Stimulated activated CD4-positive, alpha-beta T cell treated with anti-CD3 and anti-CD28 coated beads, Interleukin-4, amount 100 ng/mL, for 48 hours (primary cell): Measurements from ENCODE around the gene ZFP91.
"Not testable (repeated sequence)": the region's sequence is repeated elsewhere in the genome, so short reads cannot be mapped to it uniquely, and the experiment has no call there.

ENCODE experiments used
- DNase-seq, 2 donors: peaks; one replicate each; pipeline ENCODE4 v3.0.0-alpha.2; 2020; ENCODE audit warnings: low read depth in 2 of 2

Gene ZFP91, protein sequence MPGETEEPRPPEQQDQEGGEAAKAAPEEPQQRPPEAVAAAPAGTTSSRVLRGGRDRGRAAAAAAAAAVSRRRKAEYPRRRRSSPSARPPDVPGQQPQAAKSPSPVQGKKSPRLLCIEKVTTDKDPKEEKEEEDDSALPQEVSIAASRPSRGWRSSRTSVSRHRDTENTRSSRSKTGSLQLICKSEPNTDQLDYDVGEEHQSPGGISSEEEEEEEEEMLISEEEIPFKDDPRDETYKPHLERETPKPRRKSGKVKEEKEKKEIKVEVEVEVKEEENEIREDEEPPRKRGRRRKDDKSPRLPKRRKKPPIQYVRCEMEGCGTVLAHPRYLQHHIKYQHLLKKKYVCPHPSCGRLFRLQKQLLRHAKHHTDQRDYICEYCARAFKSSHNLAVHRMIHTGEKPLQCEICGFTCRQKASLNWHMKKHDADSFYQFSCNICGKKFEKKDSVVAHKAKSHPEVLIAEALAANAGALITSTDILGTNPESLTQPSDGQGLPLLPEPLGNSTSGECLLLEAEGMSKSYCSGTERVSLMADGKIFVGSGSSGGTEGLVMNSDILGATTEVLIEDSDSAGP

DNA sequence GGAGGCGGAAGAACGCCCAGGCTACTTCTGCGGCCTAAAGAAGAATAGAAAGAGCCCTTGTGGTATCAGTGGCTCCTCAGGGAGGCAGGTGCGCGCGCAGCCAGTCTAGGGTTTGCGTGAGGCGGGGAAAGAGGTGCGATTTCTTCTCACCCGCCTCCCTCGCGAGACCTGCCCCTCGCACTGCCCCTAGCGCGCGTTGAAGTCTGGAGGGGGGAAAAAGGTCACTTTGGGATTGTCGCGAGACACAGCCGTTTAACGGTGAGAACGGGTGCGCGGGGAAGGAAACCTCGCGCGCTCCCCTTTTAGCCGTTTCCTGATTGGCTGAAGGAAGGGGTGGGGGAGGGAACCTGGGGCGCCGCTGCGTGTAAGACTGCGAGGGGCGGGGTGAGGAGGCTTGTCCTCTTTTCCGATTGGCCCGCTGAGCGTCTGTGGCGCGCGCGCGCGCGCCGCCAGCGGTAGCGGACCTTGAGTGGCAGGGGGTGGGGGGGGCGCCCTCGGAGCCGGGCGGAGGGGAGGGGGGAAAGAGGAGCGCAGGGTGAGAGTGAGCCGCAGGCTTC lies at the start of gene ZFP91:
TSS of gene ZFP91 (plus strand) at position 429 of the 557 bp plus-strand sequence. CDS start 219 bp downstream, outside the sequence.
- DNase-seq = peak; percentile 94 to 96

DNA sequence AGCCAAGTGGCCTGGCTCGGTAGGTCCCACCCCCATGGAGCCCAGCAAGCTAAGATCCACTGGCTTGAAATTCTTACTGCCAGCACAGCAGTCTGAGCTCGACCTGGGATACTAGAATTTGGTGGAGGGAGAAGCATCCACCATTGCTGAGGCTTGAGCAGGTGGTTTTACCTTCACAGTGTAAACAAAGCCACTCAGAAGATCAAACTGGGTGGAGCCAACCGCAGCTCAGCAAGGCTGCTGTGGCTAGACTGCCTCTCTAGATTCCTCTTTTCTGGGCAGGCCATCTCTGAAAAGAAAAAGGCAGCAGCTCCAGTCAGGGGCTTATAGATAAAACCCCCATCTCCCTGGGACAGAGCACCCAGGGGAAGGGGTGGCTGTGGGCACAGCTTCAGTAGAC lies 48.6 kb upstream of the ZFP91 start:
- DNase-seq = no peak

DNA sequence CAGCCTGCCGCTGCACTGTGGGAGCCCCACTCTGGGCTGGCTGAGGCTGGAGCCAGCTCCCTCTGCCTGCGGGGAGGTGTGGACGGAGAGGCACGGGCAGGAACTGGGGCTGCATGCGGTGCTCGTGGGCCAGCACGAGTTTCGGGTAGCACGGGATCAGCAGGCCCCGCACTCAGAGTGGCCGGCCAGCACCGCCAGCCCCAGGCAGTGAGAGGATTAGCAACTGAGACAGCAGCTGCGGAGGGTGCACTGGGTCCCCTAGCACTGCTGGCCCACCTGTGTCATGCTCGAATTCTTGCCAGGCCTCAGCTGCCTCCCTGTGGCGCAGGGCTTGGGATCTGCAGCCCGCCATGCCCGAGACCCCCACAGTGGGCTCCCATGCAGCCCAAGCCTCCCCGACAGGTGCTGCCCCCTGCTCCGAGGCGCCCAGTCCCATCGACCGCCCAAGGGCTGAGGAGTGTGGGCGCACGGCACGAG lies 47.0 kb upstream of the ZFP91 start:
- no peak for DNase-seq

DNA sequence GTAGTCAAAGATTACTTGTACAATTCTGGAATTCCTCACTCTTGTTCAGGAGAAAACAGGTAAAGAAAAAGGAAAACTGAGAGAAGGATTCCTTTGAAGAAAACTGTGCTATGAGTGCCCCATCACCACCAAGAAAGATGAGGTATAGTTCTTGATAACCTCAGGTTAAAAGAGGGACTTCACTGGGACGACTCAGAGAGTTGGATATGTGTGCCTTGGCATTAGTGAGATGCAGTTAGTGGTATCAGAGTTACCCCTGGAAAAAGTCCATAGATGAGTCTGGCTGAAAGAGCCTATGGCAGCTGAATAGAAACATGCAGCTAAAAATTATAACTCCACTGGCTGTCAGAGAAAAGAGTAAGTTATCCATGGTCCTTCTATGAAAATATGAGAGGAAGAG lies 32.0 kb upstream of the ZFP91 start:
- no peak for DNase-seq

DNA sequence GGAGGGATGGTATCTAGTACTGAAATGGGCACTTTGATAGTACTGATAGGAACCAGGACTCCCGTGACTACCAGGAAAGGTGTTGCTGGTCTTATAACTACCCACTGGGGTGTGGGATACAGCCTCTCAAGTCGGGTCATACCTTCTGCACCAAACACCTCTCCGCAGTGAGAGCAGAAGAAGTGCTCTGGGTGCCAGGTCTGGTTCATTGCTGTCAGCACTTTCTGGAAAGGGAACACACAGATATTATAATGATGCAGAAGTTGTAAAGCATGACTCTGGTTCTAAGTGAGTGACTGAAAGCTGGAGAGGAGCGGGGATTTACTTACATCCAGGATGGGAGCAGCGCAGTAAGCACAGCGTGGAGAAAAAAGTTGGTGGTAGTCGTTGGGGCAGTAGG lies 29.2 kb upstream of the ZFP91 start:
- DNase-seq = no peak

DNA sequence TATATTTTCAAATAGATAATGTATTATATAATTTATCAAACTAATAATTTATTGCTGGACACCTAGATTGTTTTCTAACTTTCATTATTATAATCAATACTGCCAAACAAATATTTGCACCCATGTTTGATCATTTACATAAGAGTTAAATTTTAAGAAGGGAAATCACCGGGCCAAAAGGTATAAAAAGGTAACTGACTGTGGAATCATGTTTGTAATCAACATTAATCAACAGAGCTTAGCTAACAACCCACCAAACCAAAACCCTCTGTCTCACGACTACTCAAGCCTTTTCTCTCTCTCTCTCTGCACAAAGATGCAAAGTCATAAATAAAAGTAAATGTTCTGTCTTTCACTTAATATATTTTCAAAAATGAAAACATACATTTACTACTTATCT lies 18.0 kb upstream of the ZFP91 start:
- DNase-seq = no peak

DNA sequence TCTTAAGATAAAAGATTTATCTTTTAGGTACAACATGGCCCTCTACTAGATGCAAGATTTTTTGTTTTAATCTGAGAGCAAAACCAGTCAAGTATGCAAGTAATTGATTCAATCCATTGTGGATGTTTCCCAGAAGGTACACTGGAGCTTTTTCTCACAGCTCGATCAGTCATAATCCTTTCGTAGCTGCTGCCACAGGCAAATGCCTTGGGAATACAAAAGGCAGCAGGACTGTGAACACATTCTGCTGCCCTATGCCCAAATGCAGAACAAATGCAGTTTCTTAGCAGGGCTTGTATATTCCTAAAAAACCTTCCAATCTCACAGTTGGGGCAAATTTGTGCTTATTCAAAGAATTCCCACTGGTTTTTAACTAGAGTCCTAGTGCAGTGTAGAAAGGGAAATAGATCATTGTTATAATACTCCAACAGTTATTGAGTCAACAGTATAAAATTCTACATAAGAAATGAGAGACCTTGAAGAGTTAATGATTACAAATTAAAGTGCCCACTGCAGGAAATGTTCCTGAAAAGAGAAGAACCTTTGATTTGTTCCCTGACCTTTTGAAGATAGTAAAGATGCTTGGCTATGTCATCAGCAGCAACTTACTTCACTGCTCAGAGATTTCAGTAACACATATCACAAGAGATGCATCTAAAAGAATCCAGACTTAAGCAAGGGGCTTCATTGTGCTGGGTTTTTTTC lies 17.3 kb upstream of the ZFP91 start:
- DNase-seq = no peak

DNA sequence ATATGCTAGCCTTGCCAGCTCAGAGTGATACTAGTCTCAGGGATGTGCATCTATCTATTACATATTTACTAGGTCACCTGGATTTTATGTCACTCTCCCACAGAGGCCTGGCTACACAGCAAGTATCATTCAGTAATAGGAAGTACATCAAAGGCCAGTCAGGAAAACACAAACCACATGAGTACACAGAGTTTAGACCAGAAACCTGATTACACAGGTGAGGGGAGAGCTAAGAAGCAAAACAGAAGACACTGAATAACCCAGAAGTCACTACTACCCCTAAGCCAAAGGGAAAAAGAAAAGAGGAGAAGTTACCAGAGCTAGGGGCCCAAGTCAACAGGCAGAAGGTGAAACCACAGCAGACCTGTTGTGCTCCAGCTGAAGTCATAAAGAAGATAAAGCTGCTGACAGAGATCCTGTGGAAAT lies 16.5 kb upstream of the ZFP91 start:
- DNase-seq = no peak

DNA sequence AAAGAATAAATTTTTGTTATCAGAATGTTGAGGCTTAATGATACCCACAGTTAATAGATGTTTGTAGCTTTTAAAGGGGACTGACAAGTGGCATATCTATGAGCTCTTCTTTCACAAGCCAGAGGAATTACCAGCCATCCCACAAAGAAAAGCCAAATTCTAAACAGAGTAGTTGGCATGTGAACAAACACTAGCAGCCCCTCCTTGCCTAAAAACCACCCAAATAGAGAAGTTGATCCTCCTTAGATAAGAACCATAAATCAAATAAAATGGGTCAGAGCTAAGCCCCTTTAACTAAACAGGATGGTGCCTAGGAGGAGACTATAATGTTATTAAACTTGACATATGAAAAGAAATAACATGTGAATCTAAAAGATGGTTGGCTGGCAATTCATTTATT lies 14.6 kb upstream of the ZFP91 start:
- no peak for DNase-seq

DNA sequence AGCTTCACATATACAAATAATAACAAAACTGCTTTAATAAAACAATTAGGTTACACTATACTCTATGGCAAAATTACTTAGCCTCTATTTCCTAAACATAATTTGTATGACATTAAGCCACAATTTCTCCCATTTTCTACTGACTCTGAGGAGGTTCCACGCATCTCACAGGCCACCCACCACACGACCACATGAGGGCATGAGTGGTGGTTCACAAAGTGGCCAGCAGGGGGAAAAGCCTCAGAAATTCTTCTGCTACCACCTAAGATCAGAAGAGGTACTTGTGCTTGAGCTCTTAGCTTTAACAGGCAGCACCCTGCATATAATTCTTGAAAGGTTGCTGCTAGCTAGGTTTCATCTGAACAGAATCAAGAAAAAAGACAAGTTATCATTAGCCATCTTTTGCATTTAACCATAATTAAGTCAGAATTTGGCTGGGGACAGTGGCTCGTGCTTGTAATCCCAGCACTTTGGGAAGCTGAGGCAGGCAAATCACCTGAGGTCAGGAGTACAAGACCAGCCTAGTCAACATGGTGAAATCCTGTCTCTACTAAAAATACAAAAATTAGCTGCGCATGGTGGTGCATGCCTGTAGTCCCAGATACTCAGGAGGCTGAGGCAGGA lies 10.9 kb upstream of the ZFP91 start:
- DNase-seq = peak; percentile 64 to 68

DNA sequence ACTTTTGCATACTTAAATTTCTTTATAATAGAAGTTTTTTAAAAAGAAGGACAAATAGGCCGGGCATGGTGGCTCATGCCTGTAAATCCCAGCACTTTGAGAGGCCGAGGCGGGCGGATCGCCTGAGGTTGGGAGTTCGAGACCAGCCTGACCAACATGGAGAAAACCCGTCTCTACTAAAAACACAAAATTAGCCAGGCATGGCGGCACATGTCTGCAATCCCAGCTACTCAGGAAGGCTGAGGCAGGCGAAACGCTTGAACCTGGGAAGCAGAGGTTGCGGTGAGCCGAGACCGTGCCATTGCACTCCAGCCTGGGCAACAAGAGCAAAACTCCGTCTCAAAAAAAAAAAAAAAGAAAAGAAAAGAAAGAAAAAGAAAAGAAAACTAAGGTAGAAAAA lies 6.0 kb upstream of the ZFP91 start:
- not testable (repeated sequence) for DNase-seq

DNA sequence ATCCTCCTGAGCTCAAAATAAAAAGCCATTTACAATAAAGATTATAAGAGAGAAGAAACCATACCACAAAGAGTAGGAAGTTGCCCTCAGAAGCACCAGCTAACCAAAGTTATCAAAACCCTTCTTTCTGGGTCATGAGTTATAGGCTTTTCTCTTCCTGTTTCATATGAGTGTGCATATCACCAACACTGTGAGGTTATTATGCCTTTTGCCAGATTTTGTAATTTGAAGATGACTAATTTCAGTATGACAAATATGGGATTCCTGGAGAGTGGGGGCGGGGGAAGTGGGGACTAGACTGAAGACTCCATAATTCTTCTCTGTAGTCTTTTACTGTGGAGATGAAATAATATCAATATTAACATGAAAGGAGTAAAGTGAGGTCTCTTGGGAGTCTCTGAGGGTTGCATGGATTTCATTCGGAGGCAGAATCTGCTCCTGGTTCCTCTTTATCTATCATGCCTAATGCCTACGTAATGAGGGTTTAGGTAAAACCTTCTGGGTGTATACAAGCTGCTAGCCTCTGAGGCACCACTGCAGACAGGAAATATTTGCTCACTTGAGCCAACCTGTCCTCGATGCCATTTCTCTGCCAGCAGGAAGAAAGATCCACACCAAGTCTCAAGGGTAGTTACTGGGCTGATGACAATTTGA lies 5.3 kb upstream of the ZFP91 start:
- peak; percentile 64 to 66 for DNase-seq

DNA sequence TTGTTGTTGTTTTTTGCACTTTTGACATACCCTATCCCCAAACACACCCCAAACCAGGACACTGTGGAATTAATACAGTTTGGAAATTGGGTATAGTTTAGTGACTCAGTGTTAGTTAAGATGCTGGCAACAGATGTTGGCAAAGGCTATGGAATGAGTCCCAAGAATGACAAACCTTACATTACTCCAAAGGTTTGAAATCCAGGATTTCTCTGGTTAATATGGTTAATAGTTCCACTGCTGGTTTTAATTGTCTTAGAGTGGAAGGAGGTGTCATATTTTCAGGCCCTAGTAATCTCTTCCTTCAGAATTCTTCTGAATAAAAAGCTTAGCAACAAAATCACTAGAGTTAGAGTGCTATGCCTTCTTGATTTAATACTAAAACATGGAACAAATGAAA lies 4.0 kb upstream of the ZFP91 start:
- no peak for DNase-seq

DNA sequence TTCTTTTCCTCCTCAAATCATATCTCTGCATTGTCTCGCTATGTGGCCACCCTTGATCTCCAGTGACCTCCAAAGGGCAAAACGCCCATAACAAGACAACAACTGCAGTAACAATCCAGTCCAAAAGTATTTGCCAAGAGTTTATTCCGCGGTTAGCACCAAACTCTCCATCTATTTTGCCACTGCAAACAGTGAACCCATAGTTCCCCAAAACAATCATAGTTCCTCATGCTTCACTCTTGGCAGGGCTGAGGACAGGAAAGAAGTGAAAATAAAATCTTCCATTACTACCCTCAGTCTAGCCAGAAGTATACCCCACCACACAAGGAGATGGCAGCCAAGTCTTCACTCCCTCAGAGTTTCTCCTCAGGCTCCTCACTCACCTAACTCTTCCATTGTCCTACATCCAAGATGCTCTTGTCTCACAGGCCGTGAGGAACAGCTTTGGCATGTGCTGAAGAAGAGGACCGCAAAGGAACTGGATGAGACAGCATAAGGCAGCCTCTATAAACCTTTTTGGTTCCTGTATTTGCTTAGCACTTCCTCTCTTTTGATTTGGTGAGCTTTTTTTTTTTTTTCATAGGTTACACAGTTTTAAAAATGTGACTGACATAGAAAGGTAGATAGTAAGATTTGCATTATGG lies 3.4 kb upstream of the ZFP91 start, which contains the start of gene LPXN:
TSS of gene LPXN (minus strand) at position 480 of the 644 bp plus-strand sequence. CDS start at position 396, 84 bp downstream.
- DNase-seq = no peak

DNA sequence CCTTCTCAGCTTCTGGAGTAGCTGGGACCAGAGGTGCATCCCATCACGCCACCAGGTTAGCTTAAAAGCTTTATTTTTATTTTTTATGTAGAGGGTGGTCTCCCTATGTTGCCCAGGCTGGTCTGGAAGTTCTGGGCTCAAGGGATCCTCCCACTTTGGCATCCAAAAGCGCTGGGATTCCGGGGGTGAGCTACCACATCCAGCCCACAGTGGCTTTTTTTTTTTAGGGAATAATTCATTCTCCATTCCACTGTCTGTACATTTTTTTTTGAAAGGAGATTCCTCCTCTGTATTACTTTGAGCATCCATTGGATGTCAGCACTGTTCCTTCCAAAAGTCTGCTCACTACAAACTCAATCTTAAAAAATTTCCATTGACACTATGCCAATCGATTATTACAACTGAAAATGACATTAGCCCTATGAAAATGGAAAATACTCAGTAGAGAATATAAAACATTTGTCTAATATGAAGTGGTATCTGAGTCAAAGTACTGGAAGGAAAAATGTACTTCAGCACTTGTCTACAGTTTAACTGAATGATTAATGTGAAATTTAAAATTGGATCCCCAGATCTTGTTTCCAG lies 1.9 kb upstream of the ZFP91 start:
- no peak for DNase-seq

DNA sequence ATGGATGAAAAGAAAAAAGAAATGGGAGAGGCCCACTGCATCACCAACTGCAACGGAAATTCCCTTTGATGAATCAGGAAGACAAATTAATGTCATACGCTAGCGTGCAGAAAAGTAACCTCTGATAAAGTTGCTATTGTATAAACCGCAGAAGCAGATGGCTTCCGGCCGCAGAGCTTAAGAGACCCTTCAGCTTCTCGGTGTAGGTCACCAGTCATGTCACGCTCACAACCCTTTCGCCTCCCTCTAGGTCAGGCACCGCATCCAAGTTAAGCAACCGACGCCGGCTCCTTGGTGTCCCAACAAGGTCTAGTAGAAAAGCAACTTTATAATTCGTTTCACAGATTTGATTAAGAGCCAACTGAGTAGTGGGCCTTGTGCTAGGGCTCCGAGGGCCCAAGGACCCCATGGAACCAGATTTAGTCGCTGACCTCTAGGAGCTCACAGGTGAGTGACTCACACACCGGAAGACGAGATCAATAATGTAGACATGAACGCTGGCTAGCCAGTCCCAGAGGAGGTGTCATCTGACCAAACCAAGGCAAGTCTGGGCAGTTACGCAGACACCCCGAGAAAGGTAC lies 1.2 kb upstream of the ZFP91 start:
- peak; percentile 55 to 71 for DNase-seq

DNA sequence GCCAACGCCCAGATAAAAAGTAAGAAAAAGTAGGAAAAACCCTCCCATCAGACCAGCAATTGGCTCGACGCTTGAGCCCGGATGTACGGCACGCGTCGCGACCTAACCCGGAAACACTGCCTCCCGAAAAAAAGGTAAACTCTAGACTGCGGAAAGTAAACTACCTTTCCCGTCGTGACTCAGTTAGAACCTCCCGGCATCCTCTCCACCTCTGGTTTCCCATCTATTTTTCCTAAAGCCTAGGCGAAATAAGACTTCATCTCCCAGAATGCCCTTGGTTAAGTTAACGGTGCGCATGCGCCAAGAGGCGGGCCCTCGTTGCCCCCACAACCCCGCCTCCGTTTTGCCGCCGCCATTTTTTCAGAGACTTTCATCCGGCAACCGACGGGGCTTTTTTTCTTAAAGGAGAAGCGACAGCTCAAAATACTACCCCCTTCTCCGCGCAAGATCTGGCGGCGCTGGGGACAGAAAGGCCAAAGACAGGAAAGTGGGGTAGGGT lies 678 bp upstream of the ZFP91 start:
- peak; percentile 83 to 86 for DNase-seq

DNA sequence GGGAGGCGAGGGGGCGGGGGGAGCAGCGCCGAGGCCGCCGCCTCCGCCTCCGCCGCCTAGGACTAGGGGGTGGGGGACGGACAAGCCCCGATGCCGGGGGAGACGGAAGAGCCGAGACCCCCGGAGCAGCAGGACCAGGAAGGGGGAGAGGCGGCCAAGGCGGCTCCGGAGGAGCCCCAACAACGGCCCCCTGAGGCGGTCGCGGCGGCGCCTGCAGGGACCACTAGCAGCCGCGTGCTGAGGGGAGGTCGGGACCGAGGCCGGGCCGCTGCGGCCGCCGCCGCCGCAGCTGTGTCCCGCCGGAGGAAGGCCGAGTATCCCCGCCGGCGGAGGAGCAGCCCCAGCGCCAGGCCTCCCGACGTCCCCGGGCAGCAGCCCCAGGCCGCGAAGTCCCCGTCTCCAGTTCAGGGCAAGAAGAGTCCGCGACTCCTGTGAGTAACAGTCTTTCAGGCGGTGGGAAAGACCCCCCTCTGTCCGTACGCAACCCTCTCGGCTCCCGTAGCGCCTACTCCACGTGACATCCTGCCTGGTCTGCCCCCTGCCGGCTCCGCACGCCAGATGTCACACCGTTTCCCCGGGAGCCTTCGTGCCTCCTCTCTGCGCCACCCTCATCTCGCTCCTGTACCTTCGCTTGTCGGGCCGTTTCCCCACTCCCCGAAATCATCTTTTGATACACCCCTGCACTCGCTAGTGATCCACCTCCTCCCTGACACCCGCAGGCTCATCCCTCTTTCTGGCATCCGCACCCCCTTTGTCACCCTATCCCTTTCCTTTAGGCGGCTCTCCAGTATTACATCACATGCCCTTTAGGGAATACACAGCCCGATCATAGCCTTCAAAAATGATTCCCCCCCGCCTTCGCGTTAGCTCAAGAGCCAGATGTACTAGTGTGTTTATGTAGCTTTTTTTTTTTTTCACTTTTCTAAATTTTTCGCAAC lies 598 bp downstream of the ZFP91 start:
- peak; percentile 85 to 88 for DNase-seq

DNA sequence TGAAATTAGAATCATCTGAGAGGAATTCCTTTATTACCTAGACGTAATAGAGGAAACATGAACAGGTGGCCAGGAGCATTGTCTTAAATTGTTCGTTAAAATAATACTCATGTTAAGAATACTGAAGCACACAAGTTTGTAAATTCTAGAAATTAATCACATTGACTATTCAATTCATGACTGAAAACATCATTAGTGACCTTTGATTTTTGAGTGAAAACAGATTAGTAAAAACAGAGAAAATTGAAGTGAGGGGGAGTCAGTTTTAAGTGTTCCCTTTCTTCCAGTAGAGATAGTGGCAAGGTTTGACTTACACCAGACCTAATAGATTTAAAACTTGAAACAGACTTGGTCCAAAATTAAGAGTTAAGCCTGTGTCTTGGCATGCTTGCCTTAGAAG lies 1.4 kb downstream of the ZFP91 start:
- no peak for DNase-seq
